Parathyroid adenoma (tissue), 2 donors: ENCODE measurements around the gene ASGR2.

Experiments
- H2AFZ ChIP-seq: fragments of 300-600 bp; sonication (generic); one replicate; pipeline ENCODE4 v1.7.0; 2017; ENCODE audit warnings: antibody characterized with exemption, mild to moderate bottlenecking
- H3K27ac ChIP-seq: fragments of 300-600 bp; sonication (generic); one replicate; pipeline ENCODE4 v1.7.0; 2017
- H3K27me3 ChIP-seq: fragments of 300-600 bp; sonication (generic); one replicate; pipeline ENCODE4 v1.7.0; 2017; ENCODE audit warnings: low read length; ENCODE audit not compliant: control insufficient read depth, insufficient read depth
- H3K36me3 ChIP-seq: fragments of 300-600 bp; sonication (generic); one replicate; pipeline ENCODE4 v1.7.0; 2017; ENCODE audit warnings: low read length; ENCODE audit not compliant: control insufficient read depth, insufficient read depth
- H3K4me1 ChIP-seq: fragments of 300-600 bp; sonication (generic); one replicate; pipeline ENCODE4 v1.7.0; 2017; ENCODE audit warnings: control low read depth
- H3K4me2 ChIP-seq: fragments of 300-600 bp; sonication (generic); one replicate; pipeline ENCODE4 v1.7.0; 2017; ENCODE audit warnings: low read length
- H3K4me3 ChIP-seq: fragments of 300-600 bp; sonication (generic); one replicate; pipeline ENCODE4 v1.7.0; 2017; ENCODE audit warnings: low read depth, low read length
- H3K79me2 ChIP-seq: fragments of 300-600 bp; sonication (generic); one replicate; pipeline ENCODE4 v1.7.0; 2017; ENCODE audit warnings: control low read depth
- H3K9ac ChIP-seq: fragments of 300-600 bp; sonication (generic); one replicate; pipeline ENCODE4 v1.7.0; 2017; ENCODE audit warnings: mild to moderate bottlenecking
- H3K9me3 ChIP-seq: fragments of 300-600 bp; sonication (generic); one replicate; pipeline ENCODE4 v1.7.0; 2017; ENCODE audit warnings: low read length; ENCODE audit not compliant: control insufficient read depth
- CTCF ChIP-seq: fragments of 300-600 bp; sonication (generic); IDR thresholded peaks from one replicate; pipeline ENCODE4 v1.7.0; 2017; ENCODE audit warnings: antibody characterized with exemption, mild to moderate bottlenecking
- donor health status: primary hyperparathyroidism.

Gene ASGR2

GRCh38 chr17:7077911-7078546 lies 36.6 kb downstream of the ASGR2 start:
- Histone ChIP-seq H3K79me2 (no peaks in the 10 kb centered on the region), H3K9ac (no peak overlapping the region), H3K9me3 (no peaks in the 10 kb centered on the region), H3K27me3 (no peaks in the 10 kb centered on the region), H3K4me3 (no peak overlapping the region), H3K4me2 (no peak overlapping the region), H2AFZ (no peak overlapping the region), H3K4me1 (no peaks in the 10 kb centered on the region), H3K36me3 (no peaks in the 10 kb centered on the region), H3K27ac (no peak overlapping the region)
- no peak for TF ChIP-seq CTCF

- Histone ChIP-seq H2AFZ (no peak overlapping the region), H3K4me2 (no peak overlapping the region), H3K36me3 (no peaks in the 10 kb centered on the region), H3K27ac (no peak overlapping the region), H3K9me3 (no peaks in the 10 kb centered on the region), H3K27me3 (no peaks in the 10 kb centered on the region), H3K4me1 (no peaks in the 10 kb centered on the region), H3K79me2 (no peaks in the 10 kb centered on the region), H3K4me3 (no peak overlapping the region), H3K9ac (no peak overlapping the region)
- no peak for TF ChIP-seq CTCF
Observed at GRCh38 chr17:7074931-7075330, 39.7 kb downstream of the ASGR2 start.

GRCh38 chr17:7072406-7072805 lies 42.2 kb downstream of the ASGR2 start:
- no peak overlapping the region for H3K27ac ChIP-seq
- H3K9me3 ChIP-seq: no peaks in the 10 kb centered on the region
- no peak overlapping the region for H2AFZ ChIP-seq
- H3K4me3 ChIP-seq: no peak overlapping the region
- TF ChIP-seq CTCF: no peak
- no peak overlapping the region for H3K9ac ChIP-seq
- no peaks in the 10 kb centered on the region for H3K36me3 ChIP-seq
- no peaks in the 10 kb centered on the region for H3K4me1 ChIP-seq
- no peak overlapping the region for H3K4me2 ChIP-seq
- H3K79me2 ChIP-seq: no peaks in the 10 kb centered on the region
- no peaks in the 10 kb centered on the region for H3K27me3 ChIP-seq

GRCh38 chr17:7070712-7071111 lies 43.9 kb downstream of the ASGR2 start:
- no peaks in the 10 kb centered on the region for H3K79me2 ChIP-seq
- H3K36me3 ChIP-seq: no peaks in the 10 kb centered on the region
- H3K9ac ChIP-seq: no peak overlapping the region
- H3K27me3 ChIP-seq: no peaks in the 10 kb centered on the region
- no peaks in the 10 kb centered on the region for H3K9me3 ChIP-seq
- H3K4me3 ChIP-seq: no peak overlapping the region
- no peak for TF ChIP-seq CTCF
- H3K27ac ChIP-seq: no peak overlapping the region
- no peaks in the 10 kb centered on the region for H3K4me1 ChIP-seq
- H2AFZ ChIP-seq: no peak overlapping the region
- no peak overlapping the region for H3K4me2 ChIP-seq

- no peaks in the 10 kb centered on the region for H3K9me3 ChIP-seq
- no peak overlapping the region for H3K9ac ChIP-seq
- H3K4me2 ChIP-seq: no peak overlapping the region
- no peaks in the 10 kb centered on the region for H3K4me1 ChIP-seq
- no peak overlapping the region for H3K4me3 ChIP-seq
- no peak for TF ChIP-seq CTCF
- no peak overlapping the region for H2AFZ ChIP-seq
- no peaks in the 10 kb centered on the region for H3K36me3 ChIP-seq
- H3K27ac ChIP-seq: no peak overlapping the region
- H3K27me3 ChIP-seq: no peaks in the 10 kb centered on the region
- H3K79me2 ChIP-seq: no peaks in the 10 kb centered on the region
Observed at GRCh38 chr17:7068268-7068667, 46.4 kb downstream of the ASGR2 start.
